ENCODE data around the gene TBC1D4. TPM values are rescaled to one million over a fixed set of nuclear protein-coding genes. Genes with fewer than 3 reads are reported as not detected.
"Not testable (repeated sequence)": the region's sequence is repeated elsewhere in the genome, so short reads cannot be mapped to it uniquely, and the experiment has no call there.

The TBC1D4 gene
- total RNA-seq, 1 donor from 2014 or later = 67.7 TPM

GRCh38 chr13:75245578-75245977, 236.4 kb downstream of the TBC1D4 start:
- DNase-seq (ENCODE audit: extremely low read depth, low read depth, low spot score) = not testable (repeated sequence)

GRCh38 chr13:75240240-75240639, 241.7 kb downstream of the TBC1D4 start:
- not testable (repeated sequence) for DNase-seq (ENCODE audit: extremely low read depth, low read depth, low spot score)

DNA sequence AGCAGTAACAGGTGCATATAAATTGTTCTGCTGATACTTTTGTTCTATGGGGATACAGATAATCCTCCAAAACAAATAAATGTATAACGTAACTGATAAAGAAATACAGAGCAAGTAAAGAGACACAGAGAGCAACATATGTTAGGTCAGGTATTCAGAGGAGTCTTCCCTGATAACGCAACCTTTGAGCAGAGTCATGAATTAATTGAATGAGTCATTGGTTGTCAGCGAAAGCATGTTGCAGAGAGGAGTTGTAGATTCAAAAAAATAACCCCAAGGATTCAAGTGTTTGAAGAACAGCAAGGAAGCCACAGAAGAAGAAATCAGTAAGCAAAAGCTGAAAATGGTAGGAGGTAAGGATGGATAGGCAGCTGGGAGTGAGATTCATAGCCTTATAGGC, 245.2 kb downstream of the TBC1D4 start:
- no peak for DNase-seq (ENCODE audit: extremely low read depth, low read depth, low spot score)

Other genes with a start within 250 kb of the TBC1D4 start
- gene COMMD6, start 55.7 kb upstream of the TBC1D4 start, total RNA-seq = 64.4 and 97.7 TPM in 2 replicates
- gene UCHL3, start 67.6 kb upstream of the TBC1D4 start, total RNA-seq = 47.1 and 56.0 TPM in 2 replicates
- 12.3 and 58.0 TPM in 2 replicates for gene LMO7, start 154.2 kb upstream of the TBC1D4 start, total RNA-seq

Measured in glomerular endothelial cell (primary cell).